Midbrain (tissue), 1 donor: Measurements from ENCODE around the gene CDK5.
"Not testable (repeated sequence)": the region's sequence is repeated elsewhere in the genome, so short reads cannot be mapped to it uniquely, and the experiment has no call there.

ENCODE experiments used
- DNase-seq: peaks from one replicate; lab custom pipeline; 2025; lab: John Stamatoyannopoulos, UW

CDK5 gene

GRCh38 chr7:151013733-151014497 lies 43.8 kb downstream of the CDK5 start:
- DNase-seq = peak; percentile 57

GRCh38 chr7:151013356-151013732 lies 44.4 kb downstream of the CDK5 start:
- no peak for DNase-seq

GRCh38 chr7:151012911-151013347 lies 44.8 kb downstream of the CDK5 start:
- DNase-seq = no peak

GRCh38 chr7:151012031-151012692 lies 45.5 kb downstream of the CDK5 start:
- DNase-seq = no peak

GRCh38 chr7:151011616-151012015 lies 46.1 kb downstream of the CDK5 start:
- not testable (repeated sequence) for DNase-seq

GRCh38 chr7:151011097-151011409 lies 46.6 kb downstream of the CDK5 start:
- DNase-seq = no peak

- no peak for DNase-seq
Observed at GRCh38 chr7:151010307-151011096, 47.2 kb downstream of the CDK5 start.

GRCh38 chr7:151010037-151010306 lies 47.7 kb downstream of the CDK5 start:
- DNase-seq = no peak

- DNase-seq = no peak
Observed at GRCh38 chr7:151009327-151010036, 48.2 kb downstream of the CDK5 start.

- DNase-seq = peak; percentile 42
Observed at GRCh38 chr7:151008511-151009323, 49.0 kb downstream of the CDK5 start.

GRCh38 chr7:151008143-151008510 lies 49.6 kb downstream of the CDK5 start:
- no peak for DNase-seq

- DNase-seq = no peak
Observed at GRCh38 chr7:151007469-151007898, 50.2 kb downstream of the CDK5 start.

- DNase-seq = no peak
Observed at GRCh38 chr7:151006590-151007300, 51.0 kb downstream of the CDK5 start.

- DNase-seq = no peak
Observed at GRCh38 chr7:151005566-151005965, 52.1 kb downstream of the CDK5 start.
